Fibroblast of lung (primary cell): Measurements from ENCODE around the gene STAT4.

ENCODE experiments used
- CTCF ChIP-seq, 2 donors: IDR thresholded peaks in 1 of 2; conservative IDR thresholded peaks in 1 of 2; 1 replicate in 1 of 2; 2 replicates in 1 of 2; pipeline ENCODE4 v1.5.1; 2011 to 2012; ENCODE audit warnings: low read length in 2 of 2, control low read depth in 1 of 2, inconsistent platforms in 1 of 2, low read depth in 1 of 2, mild to moderate bottlenecking in 1 of 2
- EZH2 ChIP-seq: IDR thresholded peaks from 2 replicates; pipeline ENCODE4 v1.5.1; 2012; ENCODE audit warnings: low read length, control low read depth, mild to moderate bottlenecking; ENCODE audit errors: missing control alignments

- TF ChIP-seq CTCF (conservative IDR thresholded peaks at IDR 0.05 in 1 of 2, IDR thresholded peaks at IDR 0.05 in 1 of 2; ENCODE audit: low read depth in 1 of 2, low read length in 2 of 2) (no peak), EZH2 (no peak)
These were observed 130.5 kb downstream of the STAT4 start for GRCh38 chr2:191020221-191020741.
